ENCODE measurements around the gene DNMT3A.

The DNMT3A gene

DNA sequence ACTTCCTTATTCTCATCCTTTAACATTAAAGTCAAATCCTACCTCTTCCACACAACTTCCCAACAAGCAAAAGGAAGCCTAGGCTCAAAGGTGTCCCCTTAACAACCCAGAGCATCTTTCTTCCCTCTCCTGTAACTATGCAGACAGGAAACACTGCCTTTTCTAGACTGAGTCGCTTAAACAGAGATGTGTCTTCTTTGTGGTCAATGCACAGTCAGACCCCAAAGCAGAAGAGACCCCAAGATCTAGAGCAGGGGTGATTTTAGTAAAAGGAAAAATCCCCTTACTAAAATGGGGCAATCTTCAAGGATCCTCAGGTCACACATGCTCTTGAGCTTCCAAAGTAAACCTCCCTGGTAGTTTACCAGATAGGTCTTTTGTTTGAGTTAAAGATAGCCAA lies 86.8 kb downstream of the DNMT3A start:
- DNase-seq: no peak

- no peak for DNase-seq
These were observed 88.5 kb downstream of the DNMT3A start for GRCh38 chr2:25253153-25253626.

- peak; percentile 57 for DNase-seq
These were observed 89.2 kb downstream of the DNMT3A start for GRCh38 chr2:25252291-25253152.

DNA sequence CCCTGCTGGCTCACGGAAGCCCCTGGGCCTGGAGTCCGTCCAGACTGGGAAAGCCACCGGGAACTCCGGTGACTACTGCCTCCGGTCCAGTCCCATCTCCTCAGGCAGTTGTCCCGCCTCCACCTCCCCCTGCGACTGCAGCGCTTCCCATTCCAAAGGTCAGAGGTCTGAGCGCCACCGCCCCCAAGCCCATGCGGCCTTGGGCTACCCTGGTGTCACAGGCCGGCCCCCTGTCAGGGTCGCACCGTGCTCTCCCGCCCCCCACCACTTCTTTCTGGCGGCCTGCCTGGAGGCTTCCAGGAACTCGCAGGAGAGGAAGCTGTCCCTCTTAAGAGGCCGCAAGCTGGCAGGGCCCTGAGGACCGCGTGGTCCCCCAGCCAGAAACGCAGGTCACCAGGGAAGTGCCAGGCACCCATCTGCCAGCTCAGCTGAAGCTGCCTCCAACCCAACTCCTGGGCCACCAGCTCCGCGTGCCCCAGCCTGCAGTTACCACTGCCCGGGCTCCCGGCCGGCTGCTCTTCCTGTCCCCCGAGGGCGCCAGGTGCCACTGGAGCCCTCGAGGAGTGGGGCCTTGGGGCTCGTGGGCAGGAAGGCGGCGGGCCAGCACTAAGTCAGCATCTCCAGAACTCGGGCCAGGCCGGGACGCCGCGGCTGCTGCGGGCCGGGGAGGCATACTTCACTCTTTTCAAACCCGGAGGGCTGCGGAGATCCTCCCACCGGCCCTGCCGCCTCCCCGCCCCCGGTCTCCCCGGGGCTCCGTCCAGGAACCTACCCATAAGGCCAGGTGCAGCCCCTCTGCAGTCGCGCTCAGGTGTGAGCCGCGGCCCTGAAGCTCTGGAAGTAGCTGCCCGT lies 90.1 kb downstream of the DNMT3A start:
- DNase-seq: no peak

- no peak for DNase-seq
These were observed 90.7 kb downstream of the DNMT3A start for GRCh38 chr2:25251071-25251421.

DNA sequence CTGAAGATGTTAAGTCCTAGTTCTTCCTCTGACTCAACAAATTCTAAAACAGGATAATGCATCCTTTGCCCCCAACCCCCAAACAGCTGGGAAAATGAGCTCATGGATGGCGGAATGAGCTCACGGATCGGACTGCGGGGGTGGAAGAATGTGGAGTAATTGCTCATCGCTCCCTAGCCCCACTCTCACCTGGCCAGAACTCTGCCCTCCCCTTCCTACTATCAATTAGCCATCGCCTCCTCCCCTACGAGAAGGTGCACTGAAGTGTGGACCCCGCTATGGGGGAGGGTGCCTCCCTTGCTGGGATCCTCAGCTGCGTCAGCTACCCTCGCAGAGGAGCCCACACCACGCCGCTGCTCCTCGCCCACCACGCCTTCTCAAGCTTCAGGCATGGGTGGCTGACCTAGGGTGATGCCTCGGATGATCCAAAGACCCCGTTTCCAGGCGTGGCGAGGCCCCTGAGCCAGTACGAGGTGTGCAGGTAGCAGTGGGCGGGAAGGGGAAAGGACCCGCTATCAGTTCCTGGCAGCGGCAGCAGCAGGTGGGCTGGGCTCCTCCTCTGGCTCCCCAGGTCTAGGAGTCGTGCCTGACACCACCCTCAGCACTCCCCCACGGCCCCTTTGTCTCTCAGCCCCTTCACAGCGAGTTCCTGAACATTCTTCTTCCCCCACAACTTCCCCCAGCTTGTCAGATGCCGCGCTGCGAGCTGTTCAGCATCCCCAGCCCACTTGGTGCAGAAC lies 91.2 kb downstream of the DNMT3A start:
- no peak for DNase-seq

DNA sequence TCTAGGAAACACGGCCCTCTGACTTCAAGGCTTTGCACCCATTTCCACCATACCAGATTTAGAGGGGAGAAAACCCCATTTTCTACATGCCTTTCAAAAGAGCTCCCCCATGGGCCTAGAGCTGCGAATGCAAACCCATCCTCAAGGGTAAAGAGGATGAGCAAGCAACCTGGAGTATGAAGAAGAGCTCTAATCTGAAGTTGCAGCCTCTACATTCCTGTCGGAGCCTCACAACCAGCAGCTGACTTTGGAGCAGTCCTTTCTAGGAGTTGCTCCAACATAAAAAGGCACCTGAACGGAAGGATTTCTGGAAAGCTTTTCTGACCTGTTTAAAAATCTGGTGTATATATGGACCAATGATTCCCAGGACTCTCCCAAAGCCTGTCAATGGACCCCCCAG lies 91.9 kb downstream of the DNMT3A start:
- no peak for DNase-seq

DNA sequence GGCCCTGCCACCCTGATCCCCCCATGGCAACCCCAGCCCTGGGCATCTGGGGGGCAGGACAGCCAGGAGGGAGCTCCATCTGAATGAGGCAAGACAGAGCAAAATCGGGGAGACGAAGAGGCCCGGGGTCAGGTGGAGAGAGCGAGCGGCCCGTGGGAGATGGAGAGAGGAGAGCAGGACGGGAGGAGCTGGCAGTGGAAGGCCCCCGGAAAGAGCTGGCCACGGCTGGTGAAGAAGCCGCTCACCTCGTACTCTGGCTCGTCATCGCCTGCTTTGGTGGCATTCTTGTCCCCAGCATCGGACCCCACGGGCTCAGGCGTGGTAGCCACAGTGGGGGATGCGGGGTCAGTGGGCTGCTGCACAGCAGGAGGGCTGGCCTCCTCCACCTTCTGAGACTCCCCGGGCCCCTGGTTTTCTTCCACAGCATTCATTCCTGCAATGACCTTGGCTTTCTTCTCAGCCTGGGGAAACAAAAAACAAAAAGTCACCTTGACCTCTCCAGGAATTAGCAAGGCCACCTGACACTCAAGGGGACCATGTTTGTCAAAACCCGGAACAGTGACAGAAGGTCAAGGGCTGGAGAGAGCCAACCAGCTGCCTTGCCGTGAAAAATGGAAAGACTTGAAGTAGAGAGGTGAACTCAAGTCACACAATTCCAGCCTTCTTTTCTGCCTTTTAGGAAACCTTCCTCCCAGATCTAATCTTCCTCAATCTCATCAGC lies 93.8 kb downstream of the DNMT3A start:
- DNase-seq: no peak

GRCh38 chr2:25246558-25247290 lies 95.0 kb downstream of the DNMT3A start:
- no peak for DNase-seq

GRCh38 chr2:25246001-25246400 lies 95.7 kb downstream of the DNMT3A start:
- DNase-seq: no peak

DNA sequence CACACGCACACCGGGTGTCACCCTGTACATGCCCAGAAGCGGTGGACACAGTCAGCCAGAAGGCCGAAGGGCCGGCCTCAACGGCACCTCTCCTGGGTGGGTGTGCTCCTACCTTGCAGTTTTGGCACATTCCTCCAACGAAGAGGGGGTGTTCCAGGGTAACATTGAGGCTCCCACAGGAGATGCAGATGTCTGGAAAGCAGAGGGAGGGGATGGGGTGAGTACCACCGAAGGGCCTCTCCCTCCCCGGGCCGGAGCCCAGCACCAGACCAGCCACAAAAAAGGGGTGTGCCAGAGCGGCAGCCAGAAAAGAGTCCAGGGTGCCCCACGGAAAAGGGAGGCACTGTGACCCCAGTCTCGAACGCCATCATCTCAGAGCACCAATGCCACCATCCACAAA lies 96.6 kb downstream of the DNMT3A start:
- DNase-seq: no peak

DNA sequence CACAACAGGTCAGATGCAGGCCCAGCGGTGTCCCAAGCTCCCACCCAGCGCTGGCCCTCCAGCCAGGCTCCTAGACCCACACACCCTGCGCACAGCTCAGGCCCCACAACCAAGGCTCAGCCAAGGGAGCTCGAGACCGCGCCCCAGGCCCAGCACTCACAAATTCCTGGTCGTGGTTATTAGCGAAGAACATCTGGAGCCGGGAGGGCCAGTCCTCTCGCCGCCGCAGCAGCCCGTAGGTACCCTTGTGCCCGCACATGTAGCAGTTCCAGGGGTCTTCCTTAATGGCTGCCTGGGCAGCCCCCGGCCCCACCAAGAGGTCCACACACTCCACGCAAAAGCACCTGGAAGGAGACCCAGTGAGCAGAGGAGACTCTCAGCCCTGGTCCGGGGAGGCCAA lies 97.7 kb downstream of the DNMT3A start:
- no peak for DNase-seq

DNA sequence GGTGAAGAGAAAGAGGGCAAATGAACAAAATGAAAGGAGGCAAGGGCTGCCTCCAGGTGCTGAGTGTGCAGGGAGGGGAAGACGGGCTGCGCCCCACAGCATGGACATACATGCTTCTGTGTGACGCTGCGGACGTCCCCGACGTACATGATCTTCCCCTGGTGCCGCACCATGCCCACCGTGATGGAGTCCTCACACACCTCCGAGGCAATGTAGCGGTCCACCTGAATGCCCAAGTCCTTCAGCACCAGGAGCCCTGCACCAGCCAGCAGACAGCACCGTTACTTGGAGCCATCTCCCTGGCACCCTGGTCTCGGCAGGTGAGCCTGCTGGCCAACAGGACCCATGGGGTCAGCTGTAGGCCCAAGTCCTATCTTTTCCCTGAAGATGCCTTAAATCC lies 100.3 kb downstream of the DNMT3A start:
- no peak for DNase-seq

- DNase-seq: no peak
These were observed 101.1 kb downstream of the DNMT3A start for GRCh38 chr2:25240636-25241035.

- no peak for DNase-seq
These were observed 102.8 kb downstream of the DNMT3A start for GRCh38 chr2:25238920-25239319.

DNA sequence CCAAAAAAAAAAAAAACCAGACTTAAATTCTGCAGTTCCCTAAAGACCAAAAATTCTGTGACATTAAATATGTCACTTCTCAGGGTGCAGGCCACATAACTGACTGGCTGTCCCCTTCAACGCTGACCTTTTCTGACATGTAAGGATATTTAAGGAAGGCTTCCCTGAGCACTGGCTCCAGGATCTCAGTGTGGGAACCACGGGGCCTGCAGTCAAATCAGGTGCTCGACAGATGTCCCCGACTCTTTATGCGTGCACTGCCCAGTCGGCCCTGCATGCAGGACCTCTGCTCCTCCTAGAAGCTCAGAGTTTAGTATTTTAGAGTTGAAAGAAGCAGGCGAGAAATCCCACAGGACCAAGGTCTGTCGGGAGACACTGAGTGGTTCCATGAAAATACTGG lies 104.0 kb downstream of the DNMT3A start:
- DNase-seq: no peak

DNA sequence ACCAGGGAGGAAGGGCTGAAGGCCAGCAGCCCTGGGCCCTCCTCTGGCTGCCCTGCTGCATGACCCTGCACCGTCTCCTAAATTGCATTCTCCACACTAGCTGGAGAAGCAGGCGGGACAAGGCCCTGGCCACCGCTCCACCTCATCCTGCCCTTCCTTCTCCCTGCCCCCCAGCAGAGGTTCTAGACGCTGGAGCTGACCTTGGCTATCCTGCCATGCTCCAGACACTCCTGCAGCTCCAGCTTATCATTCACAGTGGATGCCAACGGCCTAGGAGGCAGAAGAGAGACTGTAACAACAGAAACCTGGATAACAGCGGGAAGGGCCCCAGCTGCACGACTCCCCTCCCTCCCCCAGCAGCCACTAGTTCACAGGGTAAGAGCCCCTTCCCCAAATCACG lies 105.0 kb downstream of the DNMT3A start:
- DNase-seq: no peak

GRCh38 chr2:25234738-25235137 lies 107.0 kb downstream of the DNMT3A start:
- DNase-seq: no peak

- no peak for DNase-seq
These were observed 107.7 kb downstream of the DNMT3A start for GRCh38 chr2:25233916-25234605.

DNA sequence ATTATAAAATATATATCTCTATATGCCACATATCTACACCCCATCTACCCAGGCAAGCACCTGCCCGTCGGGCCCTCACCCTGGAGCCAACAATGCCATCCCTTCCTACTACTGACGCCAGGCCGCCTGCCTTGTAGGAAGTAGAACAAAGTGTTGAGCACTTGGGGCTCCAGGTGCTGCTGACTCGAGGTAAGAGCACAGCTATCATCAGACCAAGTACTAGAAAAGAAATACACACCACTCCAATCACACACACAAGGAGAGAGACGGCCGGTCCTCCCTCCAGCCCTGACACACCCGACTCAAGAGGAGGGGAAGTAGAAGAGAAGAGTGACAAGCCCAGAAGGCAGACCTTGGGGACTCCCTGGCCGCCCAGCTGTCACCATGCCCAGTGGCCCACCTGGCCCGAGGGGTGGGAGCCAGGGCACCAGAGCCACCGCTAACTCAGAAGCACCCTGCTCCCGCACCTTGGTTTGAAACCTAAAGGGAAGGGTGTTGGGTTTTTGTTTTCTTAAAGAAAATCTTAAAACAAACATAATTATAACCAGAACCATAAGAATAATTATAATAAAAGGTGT lies 109.4 kb downstream of the DNMT3A start:
- no peak for DNase-seq

GRCh38 chr2:25230948-25231311 lies 110.8 kb downstream of the DNMT3A start:
- no peak for DNase-seq

All from effector CD4-positive, alpha-beta T cell (primary cell).